NCI-H2227 (cell line): ENCODE results near the gene ODAM.
"Not testable (repeated sequence)": the region's sequence is repeated elsewhere in the genome, so short reads cannot be mapped to it uniquely, and the experiment has no call there.

Source experiments
- DNase-seq: peaks from one replicate; lab custom pipeline; 2025; ENCODE audit not compliant: unreplicated experiment; lab: John Stamatoyannopoulos, UW

ODAM gene, protein sequence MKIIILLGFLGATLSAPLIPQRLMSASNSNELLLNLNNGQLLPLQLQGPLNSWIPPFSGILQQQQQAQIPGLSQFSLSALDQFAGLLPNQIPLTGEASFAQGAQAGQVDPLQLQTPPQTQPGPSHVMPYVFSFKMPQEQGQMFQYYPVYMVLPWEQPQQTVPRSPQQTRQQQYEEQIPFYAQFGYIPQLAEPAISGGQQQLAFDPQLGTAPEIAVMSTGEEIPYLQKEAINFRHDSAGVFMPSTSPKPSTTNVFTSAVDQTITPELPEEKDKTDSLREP

DNA sequence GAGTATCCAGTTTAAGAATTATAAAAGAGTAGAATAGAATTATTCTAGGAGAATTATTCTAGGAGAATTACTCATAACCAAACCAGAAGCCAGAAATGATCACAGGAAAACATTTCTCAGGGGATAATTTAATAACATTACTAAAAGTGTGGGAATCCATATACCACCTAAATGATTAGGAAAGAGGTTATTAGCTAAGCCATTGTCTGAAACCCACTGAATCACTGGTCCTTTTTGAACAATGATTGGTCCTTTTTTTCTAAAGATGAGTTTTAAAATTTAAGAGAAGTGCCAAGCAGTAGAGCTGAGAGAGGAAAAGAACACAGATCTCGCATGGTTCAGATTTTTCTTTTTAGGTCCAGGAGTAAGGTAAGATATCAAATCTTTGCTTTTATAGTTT is at the start of gene ODAM:
Gene ODAM (plus strand): TSS at position 301 of the 400 bp plus-strand sequence. CDS start 819 bp downstream, outside the sequence.
- DNase-seq, result no peak

DNA sequence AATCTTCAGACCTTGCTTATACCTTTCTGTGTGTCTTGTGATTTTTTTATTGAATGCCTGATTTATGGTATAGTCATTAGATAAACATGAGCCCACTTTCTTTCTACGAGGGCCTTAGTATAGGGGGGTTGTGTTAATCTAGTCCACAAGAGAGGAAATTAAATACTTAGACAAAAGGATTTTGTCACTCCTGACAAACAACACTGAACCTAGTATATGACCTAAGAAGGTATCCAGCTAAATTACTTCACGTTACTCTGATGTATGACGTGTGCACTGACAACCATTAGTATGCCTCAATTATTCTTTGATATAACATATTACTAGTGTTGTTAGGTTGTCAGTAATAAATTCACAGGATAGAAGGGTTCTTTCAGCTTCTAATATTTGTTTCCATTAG is 44.3 kb upstream of the ODAM start:
- DNase-seq, result no peak

DNA sequence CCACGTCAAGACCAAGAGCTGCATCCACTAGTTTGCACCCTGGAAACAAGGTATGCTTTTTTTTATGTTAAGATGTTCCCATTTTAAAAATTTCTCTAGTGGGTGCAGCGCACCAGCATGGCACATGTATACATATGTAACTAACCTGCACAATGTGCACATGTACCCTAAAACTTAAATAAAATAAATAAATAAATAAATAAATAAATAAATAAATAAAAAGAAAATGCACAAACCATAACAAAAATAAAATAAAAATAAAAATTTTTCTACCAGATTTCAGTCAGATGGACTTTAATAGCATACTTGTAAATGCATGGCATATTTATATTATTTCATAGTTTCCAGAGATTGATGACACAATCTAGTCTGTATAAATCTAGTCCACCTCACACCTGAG is 43.4 kb upstream of the ODAM start:
- no peak for DNase-seq

GRCh38 chr4:70153937-70154336 is 41.6 kb upstream of the ODAM start, which contains the start of gene PRR27:
TSS of gene PRR27 (plus strand) at chr4:70154237. CDS start at chr4:70154376, 139 bp downstream.
- DNase-seq, result no peak

DNA sequence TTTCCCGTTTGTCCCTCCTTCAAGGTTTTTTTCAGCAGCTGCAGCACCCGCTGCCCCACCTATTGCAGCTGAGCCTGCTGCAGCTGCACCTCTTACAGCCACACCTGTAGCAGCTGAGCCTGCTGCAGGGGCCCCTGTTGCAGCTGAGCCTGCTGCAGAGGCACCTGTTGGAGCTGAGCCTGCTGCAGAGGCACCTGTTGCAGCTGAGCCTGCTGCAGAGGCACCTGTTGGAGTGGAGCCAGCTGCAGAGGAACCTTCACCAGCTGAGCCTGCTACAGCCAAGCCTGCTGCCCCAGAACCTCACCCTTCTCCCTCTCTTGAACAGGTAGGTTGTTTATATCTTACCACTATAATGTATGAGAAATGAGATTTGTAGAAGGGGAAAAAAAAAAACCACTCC is 36.9 kb upstream of the ODAM start:
- no peak for DNase-seq

- DNase-seq, result no peak
Measured at GRCh38 chr4:70177090-70177489, 18.4 kb upstream of the ODAM start.

GRCh38 chr4:70178075-70178660 is 17.4 kb upstream of the ODAM start:
- DNase-seq, result no peak

DNA sequence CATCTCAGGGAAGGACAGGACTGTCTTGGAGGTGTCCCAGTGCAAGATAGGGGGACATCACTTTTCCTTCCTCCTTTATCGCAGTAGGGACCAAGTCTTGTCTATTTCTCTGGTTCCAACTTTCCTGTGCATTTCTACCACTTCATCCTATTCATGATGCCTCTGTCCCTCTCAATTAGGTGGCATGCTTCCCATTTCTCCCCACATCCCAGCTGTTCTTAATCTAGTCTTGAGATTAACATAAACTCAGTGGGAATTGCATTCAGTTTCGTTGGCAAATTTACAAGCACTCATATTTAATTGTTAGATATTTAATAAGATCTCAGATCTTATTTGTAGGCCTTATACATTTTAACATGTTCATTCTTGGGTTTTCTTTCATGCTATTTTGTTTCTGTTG is 15.7 kb upstream of the ODAM start:
- DNase-seq, result no peak

- DNase-seq, result no peak
Measured at GRCh38 chr4:70181864-70182263, 13.7 kb upstream of the ODAM start.

GRCh38 chr4:70182517-70183167 is 12.9 kb upstream of the ODAM start:
- no peak for DNase-seq

DNA sequence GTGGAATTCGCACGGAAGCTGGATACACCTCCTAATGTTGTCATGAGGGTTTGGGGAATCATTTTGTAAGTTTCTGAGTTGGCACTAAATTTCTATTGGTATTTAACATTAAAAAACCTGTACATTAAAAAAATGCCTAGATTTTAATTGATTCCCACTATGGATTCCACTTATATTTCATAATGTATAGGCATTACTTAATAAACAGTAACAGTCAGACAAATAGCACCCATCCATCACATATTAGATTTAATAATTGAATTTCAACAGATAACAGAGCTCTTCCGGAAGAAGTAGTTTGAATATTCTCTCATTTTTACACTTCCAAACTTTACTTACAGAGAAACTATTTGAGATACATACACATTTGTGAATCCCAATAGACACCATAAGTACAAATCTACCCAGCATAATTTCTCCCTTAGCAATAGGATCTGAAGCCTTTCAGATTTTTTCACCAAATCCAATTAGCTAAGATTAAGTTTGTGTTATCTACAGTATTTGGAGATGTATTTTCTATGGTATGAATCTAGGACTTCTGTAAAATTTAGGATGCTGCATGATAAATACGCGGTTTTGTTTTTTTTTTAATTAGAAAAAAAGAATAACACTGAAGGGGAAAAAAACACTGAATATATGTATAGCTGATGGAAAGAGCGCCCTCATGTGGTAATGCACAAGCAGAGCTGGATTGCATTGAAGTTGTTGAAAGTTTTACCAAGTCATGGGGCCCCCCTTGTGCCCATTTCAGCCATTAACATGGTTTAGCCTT is 12.2 kb upstream of the ODAM start:
- no peak for DNase-seq

- no peak for DNase-seq
Measured at GRCh38 chr4:70183940-70184246, 11.6 kb upstream of the ODAM start.

DNA sequence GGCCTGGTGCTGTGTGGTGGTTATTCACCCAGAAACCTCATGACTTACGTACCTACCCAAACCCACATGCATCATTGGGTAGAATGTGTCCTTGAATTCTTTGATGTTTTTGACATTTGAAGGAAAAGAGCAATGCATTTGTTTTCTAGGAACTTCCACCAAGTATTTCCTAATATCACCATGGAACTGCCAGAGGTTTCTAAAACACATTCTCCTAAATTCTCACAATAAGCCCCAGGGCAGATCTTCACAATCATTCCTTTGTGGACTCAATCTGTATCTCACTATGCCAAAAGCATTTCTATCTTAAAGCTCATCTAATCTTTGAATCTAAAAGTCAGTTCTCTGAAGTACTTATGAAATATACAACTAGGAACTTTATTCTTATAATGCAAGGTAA is 8.3 kb upstream of the ODAM start:
- no peak for DNase-seq

DNA sequence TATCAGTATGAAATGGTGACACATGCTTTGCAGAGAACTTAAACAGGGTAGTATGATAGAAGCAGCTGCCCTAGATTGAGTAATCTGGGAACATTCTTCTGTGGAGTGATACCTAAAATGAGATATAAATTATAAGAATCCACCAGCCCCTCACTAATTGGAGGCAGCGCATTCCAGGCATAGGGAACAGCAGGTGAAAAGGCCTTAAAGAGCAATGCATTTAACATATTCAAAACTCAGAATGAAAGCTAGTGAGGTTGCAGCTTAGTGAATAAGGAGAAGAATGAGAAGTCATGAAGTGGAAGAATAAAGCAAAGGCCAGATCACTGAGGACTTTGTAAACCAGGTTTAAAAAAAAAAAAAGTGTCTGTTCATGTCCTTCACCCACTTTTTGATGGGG is 4.9 kb upstream of the ODAM start:
- DNase-seq, result no peak

GRCh38 chr4:70191647-70192046 is 3.9 kb upstream of the ODAM start:
- no peak for DNase-seq

DNA sequence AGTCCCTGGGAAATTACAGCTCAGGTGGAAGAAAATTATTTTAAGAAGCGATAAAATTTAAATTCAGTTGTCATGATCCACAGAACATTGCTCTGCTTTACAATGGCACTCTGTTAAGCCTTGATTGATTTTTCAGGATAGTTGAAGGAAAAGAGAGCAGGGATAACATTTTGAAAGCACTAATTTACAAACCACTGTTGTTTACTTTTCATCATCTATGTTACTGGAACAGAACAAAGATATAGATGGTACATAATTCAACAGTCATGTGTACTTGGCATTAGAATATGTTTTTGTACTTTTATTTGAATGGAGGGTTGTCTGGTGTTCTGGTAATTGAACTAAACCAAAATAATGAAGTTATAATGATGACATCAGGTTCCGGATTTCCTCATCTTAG is 2.6 kb upstream of the ODAM start:
- DNase-seq, result no peak

DNA sequence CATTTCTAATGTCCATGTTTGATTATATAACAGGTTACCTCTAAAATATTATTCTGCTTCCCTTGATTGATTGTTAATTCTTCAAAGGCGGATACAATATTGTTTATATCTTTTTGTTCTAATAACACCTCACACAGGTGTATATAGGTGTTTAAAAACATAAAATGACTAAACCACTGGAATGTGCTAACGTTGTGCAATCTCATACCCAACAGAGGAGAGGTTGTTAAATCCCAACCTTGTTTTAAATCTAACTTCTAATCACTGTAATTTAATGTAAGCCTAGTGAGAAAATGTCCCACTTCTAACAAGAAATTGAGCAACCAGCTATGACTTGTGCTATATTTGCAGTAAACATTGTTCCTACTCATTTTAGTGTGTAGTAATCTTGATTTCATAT is 1.3 kb downstream of the ODAM start:
- no peak for DNase-seq

GRCh38 chr4:70197842-70198241 is 2.3 kb downstream of the ODAM start:
- DNase-seq, result no peak

DNA sequence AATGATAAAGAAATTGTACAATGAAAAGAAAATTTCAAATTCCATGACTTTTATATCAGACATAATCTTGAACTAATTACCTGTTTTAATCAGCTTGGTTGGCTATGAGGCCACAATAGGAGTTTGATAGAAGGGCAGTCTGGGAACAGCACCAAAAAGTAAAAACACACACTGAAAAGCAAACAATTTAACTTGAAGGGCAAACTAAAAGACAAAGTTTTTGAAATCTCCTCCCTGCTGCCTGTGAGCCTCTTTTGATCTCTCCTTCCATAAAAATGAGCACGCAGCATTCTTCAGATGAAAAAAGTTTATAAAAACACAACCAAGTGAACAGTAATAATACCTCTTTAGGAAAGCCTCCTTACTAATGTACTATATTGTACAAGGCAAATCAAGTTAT is 8.1 kb downstream of the ODAM start:
- no peak for DNase-seq

DNA sequence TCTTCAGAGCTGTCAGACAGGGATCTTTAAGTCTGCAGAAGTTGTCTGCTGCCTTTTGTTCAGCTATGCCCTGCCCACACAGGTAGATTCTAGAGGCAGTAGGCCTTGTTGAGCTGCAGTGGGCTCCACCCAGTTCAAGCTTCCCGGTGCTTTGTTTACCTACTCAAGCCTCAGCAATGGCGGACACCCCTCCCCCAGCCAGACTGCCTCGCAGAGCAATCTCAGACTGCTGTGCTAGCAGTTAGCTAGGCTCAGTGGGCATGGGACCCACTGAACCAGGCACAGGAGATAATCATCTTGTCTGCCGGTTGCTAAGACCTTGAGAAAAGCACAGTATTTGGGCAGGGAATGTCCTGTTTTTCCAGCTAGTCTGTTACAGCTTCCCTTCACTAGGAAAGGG is 17.2 kb downstream of the ODAM start:
- not testable (repeated sequence) for DNase-seq

GRCh38 chr4:70216109-70216508 is 20.6 kb downstream of the ODAM start:
- DNase-seq, result not testable (repeated sequence)

GRCh38 chr4:70216550-70216949 is 21.0 kb downstream of the ODAM start:
- DNase-seq, result not testable (repeated sequence)
